IMR-90 (cell line): ENCODE results near the gene VEZT. TPM values are rescaled to one million over a fixed set of nuclear protein-coding genes. Genes with fewer than 3 reads are reported as not detected.
A peak's percentile ranks its signal among the peaks of the same experiment; 100 is the strongest.

Experiments
- ATAC-seq: fragments of 200-7000 bp; cut with Tn5 transposase; 2 replicates; pipeline ENCODE4 v1.9.1; 2020; ENCODE audit warnings: low read depth, mild to moderate bottlenecking, moderate library complexity
- BruUV-seq: library from RNA; stranded (reverse); fragments of 400-500 nt; replicated peaks from 2 replicates; lab custom pipeline; 2021; lab: Mats Ljungman, UMichigan
- CTCF ChIA-PET: fragments of 300-600 bp; formaldehyde crosslinking; extraction: SDS; loops from one replicate; lab custom pipeline; 2021; ENCODE audit warnings: antibody characterized with exemption; lab: Yijun Ruan, JAX
- POLR2A ChIA-PET: fragments of 300-600 bp; sonication (Branson Sonifier 250); formaldehyde crosslinking; loops from one replicate; lab custom pipeline; 2022; ENCODE audit warnings: antibody characterized with exemption; ENCODE audit not compliant: unreplicated experiment; lab: Charles Lee
- DNase-seq: peaks from one replicate; pipeline ENCODE4 v3.0.0; 2013
- H2AFZ ChIP-seq: replicated peaks from 2 replicates; pipeline ENCODE3; 2013; ENCODE audit warnings: low read length, mild to moderate bottlenecking; ENCODE audit not compliant: poor library complexity
- H2AK5ac ChIP-seq: 2 replicates; pipeline ENCODE4 v1.6.1; 2013; ENCODE audit warnings: low read depth, low read length, inconsistent platforms
- H2AK9ac ChIP-seq: replicated peaks from 2 replicates; pipeline ENCODE3; 2013; ENCODE audit warnings: mild to moderate bottlenecking, low read depth, low read length, moderate library complexity; ENCODE audit not compliant: poor library complexity
- H2BK120ac ChIP-seq: 2 replicates; pipeline ENCODE4 v1.6.1; 2013; ENCODE audit warnings: low read depth, low read length, inconsistent platforms
- H2BK15ac ChIP-seq: 3 replicates; pipeline ENCODE4 v1.6.1; 2013; ENCODE audit warnings: low read depth, low read length, inconsistent platforms
- H2BK20ac ChIP-seq: 2 replicates; pipeline ENCODE4 v1.6.1; 2013; ENCODE audit warnings: low read depth, mild to moderate bottlenecking, inconsistent platforms, low read length, moderate library complexity
- H2BK5ac ChIP-seq: 2 replicates; pipeline ENCODE4 v1.6.1; 2013; ENCODE audit warnings: mild to moderate bottlenecking, low read depth, low read length, inconsistent platforms; ENCODE audit not compliant: poor library complexity, severe bottlenecking
- H3K14ac ChIP-seq: replicated peaks from 2 replicates; pipeline ENCODE4 v1.6.1; 2013; ENCODE audit warnings: low read depth, low read length, inconsistent platforms
- H3K18ac ChIP-seq: 2 replicates; pipeline ENCODE4 v1.6.1; 2013; ENCODE audit warnings: low read depth, low read length, control low read depth
- H3K23ac ChIP-seq: 2 replicates; pipeline ENCODE4 v1.6.1; 2013; ENCODE audit warnings: low read depth, low read length, inconsistent platforms
- H3K27ac ChIP-seq: 2 replicates; pipeline ENCODE4 v1.5.1; 2013; ENCODE audit warnings: mild to moderate bottlenecking, control low read depth, low read length; ENCODE audit not compliant: insufficient read depth
- H3K27me3 ChIP-seq: 2 replicates; pipeline ENCODE4 v1.6.1; 2013; ENCODE audit warnings: low read length; ENCODE audit not compliant: control insufficient read depth, insufficient read depth
- H3K36me3 ChIP-seq: 2 replicates; pipeline ENCODE4 v1.6.1; 2013; ENCODE audit warnings: low read length, mixed read lengths; ENCODE audit not compliant: control insufficient read depth, insufficient read depth
- H3K4ac ChIP-seq: 2 replicates; pipeline ENCODE4 v1.6.1; 2013; ENCODE audit warnings: low read depth, low read length, inconsistent platforms
- H3K4me1 ChIP-seq: 2 replicates; pipeline ENCODE4 v1.6.1; 2013; ENCODE audit warnings: low read length, mixed read lengths; ENCODE audit not compliant: control insufficient read depth, insufficient read depth
- H3K4me2 ChIP-seq: 2 replicates; pipeline ENCODE4 v1.6.1; 2013; ENCODE audit warnings: low read depth, mild to moderate bottlenecking, control low read depth, low read length, moderate library complexity
- H3K4me3 ChIP-seq: 2 replicates; pipeline ENCODE4 v1.5.1; 2013; ENCODE audit warnings: low read depth, mild to moderate bottlenecking, control low read depth, low read length, moderate library complexity; ENCODE audit not compliant: insufficient read depth
- H3K56ac ChIP-seq: 2 replicates; pipeline ENCODE4 v1.6.1; 2013; ENCODE audit warnings: low read length, inconsistent platforms; ENCODE audit not compliant: insufficient read depth; ENCODE audit errors: extremely low read depth
- H3K79me1 ChIP-seq, 2 experiments: 2 replicates each; pipeline ENCODE4 v1.6.1; 2013; ENCODE audit warnings: low read length in 2 of 2, inconsistent platforms in 1 of 2, low read depth in 1 of 2
- H3K9ac ChIP-seq: 2 replicates; pipeline ENCODE4 v1.6.1; 2013; ENCODE audit warnings: low read depth, low read length, control low read depth
- H3K9me1 ChIP-seq: 2 replicates; pipeline ENCODE4 v1.6.1; 2013; ENCODE audit warnings: low read length, inconsistent platforms; ENCODE audit not compliant: insufficient read depth
- H3K9me3 ChIP-seq: 2 replicates; pipeline ENCODE4 v1.6.1; 2013; ENCODE audit warnings: low read length; ENCODE audit not compliant: control insufficient read depth, insufficient read depth
- H4K20me1 ChIP-seq: 2 replicates; pipeline ENCODE4 v1.6.1; 2013; ENCODE audit warnings: low read length, inconsistent platforms; ENCODE audit not compliant: insufficient read depth
- H4K5ac ChIP-seq: 2 replicates; pipeline ENCODE4 v1.6.1; 2013; ENCODE audit warnings: mild to moderate bottlenecking, low read depth, low read length, control low read depth
- H4K8ac ChIP-seq, 2 experiments: 2 replicates each; pipeline ENCODE4 v1.6.1; 2013; ENCODE audit warnings: low read depth in 2 of 2, low read length in 2 of 2, control low read depth in 1 of 2, inconsistent platforms in 1 of 2
- H4K91ac ChIP-seq: 2 replicates; pipeline ENCODE4 v1.6.1; 2013; ENCODE audit warnings: low read depth, low read length, inconsistent platforms; ENCODE audit not compliant: insufficient read depth
- CEBPB ChIP-seq: IDR thresholded peaks from 2 replicates; pipeline ENCODE4 v1.6.1; 2012; ENCODE audit warnings: low read depth, low read length, improper control_type of control experiment
- CHD1 ChIP-seq: IDR thresholded peaks from 2 replicates; pipeline ENCODE4 v1.6.1; 2012; ENCODE audit warnings: low read depth, low read length, improper control_type of control experiment
- MAFK ChIP-seq: IDR thresholded peaks from 2 replicates; pipeline ENCODE4 v1.6.1; 2012; ENCODE audit warnings: low read depth, low read length, improper control_type of control experiment
- MXI1 ChIP-seq: IDR thresholded peaks from 2 replicates; pipeline ENCODE4 v1.6.1; 2012; ENCODE audit warnings: low read depth, mild to moderate bottlenecking, low read length, moderate library complexity, borderline replicate concordance
- POLR2A ChIP-seq: IDR thresholded peaks from 2 replicates; pipeline ENCODE4 v1.6.1; 2012; ENCODE audit warnings: mild to moderate bottlenecking, low read depth, low read length
- RAD21 ChIP-seq: IDR thresholded peaks from 2 replicates; pipeline ENCODE4 v1.6.1; 2012; ENCODE audit warnings: low read length, improper control_type of control experiment
- RCOR1 ChIP-seq: IDR thresholded peaks from 2 replicates; pipeline ENCODE4 v1.6.1; 2012; ENCODE audit warnings: mild to moderate bottlenecking, low read length, improper control_type of control experiment; ENCODE audit not compliant: insufficient replicate concordance
- SMC3 ChIP-seq: fragments of 150-350 bp; IDR thresholded peaks from 2 replicates; pipeline ENCODE4 v1.6.1; 2016; ENCODE audit warnings: low read depth, mild to moderate bottlenecking, antibody characterized with exemption, low read length, moderate library complexity
- WGBS, 2 experiments: methylation state at CpG; one replicate each; pipeline versions ENCODE4 v1.1.5 to v1.1.7; 2013; ENCODE audit warnings: missing lambda C conversion rate in 2 of 2; ENCODE audit not compliant: insufficient read length in 1 of 2; ENCODE audit errors: extremely low coverage in 2 of 2; 5-methylcytosine and 5-hydroxymethylcytosine counted together
- dilution Hi-C: fragments of 300-500 bp; cut with HindIII; formaldehyde crosslinking; loops from one replicate; pipeline ENCODE4 v1.14.3; 2018; ENCODE audit warnings: low sequenced_read_pairs; ENCODE audit not compliant: unreplicated experiment
- in situ Hi-C: fragments of 300-500 bp; cut with MboI; formaldehyde crosslinking; loops from 3 replicates; pipeline ENCODE4 v1.14.3; 2019; ENCODE audit warnings: low sequenced_read_pairs, inconsistent platforms, mixed read lengths
- intact Hi-C: fragments of 100-400 bp; cut with micrococcal nuclease; formaldehyde crosslinking; loops from 2 replicates; pipeline ENCODE4 v1.10.0; 2022
- polyA plus RNA-seq, 3 experiments: library from polyadenylated mRNA; depleted of rRNA; stranded (reverse); fragments of >200 nt; gene quantifications; 2 replicates each; pipeline ENCODE4 v1.2.3, GENCODE V29; 2012; ENCODE audit warnings: low replicate concordance in 1 of 3
- total RNA-seq: library from RNA; depleted of rRNA; stranded (reverse); fragments of >200 nt; gene quantifications from 2 replicates; pipeline ENCODE4 v1.2.3, GENCODE V29; 2012
- TF ChIP-seq, protein P1 (sequence below): fragments of 150-350 bp; IDR thresholded peaks from 2 replicates; pipeline ENCODE4 v1.6.1; 2016; ENCODE audit warnings: low read depth, mild to moderate bottlenecking, low read length, moderate library complexity, borderline replicate concordance
- TF ChIP-seq, protein P2 (sequence below): conservative IDR thresholded peaks from 2 replicates; pipeline ENCODE4 v1.5.1; 2012; ENCODE audit warnings: mild to moderate bottlenecking, low read depth, low read length, improper control_type of control experiment
- TF ChIP-seq, protein P3 (sequence below): fragments of 150-350 bp; IDR thresholded peaks from 2 replicates; pipeline ENCODE4 v1.6.1; 2017; ENCODE audit warnings: mild to moderate bottlenecking, antibody characterized with exemption, low read length, low read depth

Gene VEZT
- total and polyA plus RNA-seq, 2 of the 4 experiments (the other 2 are of a cell fraction), result 54.5 to 90.2 TPM

DNA sequence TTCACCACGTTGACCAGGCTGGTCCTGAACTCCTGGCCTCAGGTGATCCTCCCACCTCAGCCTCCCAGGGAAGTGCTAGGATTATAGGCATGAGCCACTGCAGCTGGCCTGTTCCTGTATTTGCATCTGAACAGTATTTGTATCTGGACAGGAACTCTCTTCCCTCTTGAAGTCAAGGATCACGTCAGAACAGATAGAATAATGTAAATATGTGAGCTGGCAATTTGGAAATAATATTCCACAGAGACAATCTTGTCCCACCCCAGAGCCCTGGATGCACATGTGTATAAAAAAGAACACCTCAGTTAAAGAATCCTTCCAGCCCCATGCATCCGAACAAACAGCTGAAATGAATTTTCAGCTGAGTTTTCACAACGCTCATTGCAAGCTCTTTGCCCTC lies 118.3 kb downstream of the VEZT start (continued):
- no peak for TF ChIP-seq MAFK

DNA sequence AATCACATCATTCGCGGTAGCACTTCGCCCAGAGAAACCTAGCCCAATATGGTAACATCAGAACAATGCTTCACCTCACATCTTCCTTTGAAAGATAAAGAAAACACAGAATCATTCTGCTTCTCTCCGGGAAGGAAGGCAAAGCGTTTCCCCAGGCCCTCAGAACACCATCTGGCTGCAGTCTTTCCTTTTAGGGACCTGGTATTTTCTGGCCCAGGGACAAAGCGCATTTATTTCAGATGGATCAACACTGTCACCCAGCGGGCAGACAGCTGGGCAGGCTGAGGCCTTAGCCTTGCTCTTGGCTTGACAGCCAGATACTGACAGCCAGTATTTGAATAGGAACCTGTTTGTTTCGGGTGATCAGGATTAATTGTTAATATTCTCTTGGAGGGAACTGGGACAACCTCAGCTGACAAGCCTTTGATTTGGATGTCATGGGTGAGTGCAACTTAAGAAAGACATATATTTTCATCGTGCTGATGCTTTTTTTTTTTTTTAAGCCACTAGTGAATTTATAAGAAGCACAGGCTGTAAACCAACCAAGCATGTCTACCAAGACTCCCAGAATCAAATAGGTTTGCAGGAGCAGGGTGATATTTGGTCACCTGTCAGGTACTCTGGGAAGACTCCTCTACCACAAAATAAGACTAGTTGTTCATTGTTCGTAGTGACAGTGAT lies 118.9 kb downstream of the VEZT start:
- intact Hi-C loops, result loop anchor here (1.0 to 10.0 kb wide), 11 partner anchors 120 to 1189 kb away; partner anchors contain the start of genes FGD6, METAP2, NR2C1 and PLXNC1
- Histone ChIP-seq H3K4ac (peak overlapping the region; percentile 66), H3K56ac (peak overlapping the region; percentile 78), H2BK5ac (peak overlapping the region; percentile 88), H3K9ac (peak overlapping the region; percentile 61; the same call in 1 of the 2 replicates), H3K23ac (peak overlapping the region; percentile 74), H2AK5ac (peak overlapping the region; percentile 21; the same call in 1 of the 2 replicates), H3K4me2 (peak overlapping the region; percentile 87), H3K18ac (peak overlapping the region; percentile 88; the same call in 1 of the 2 replicates), H3K4me3 (peak overlapping the region; percentile 24; the same call in 1 of the 2 replicates), H3K9me3 (peaks cover 2% of the 10 kb centered on the region; the same call in 1 of the 2 replicates), H4K20me1 (no peaks in the 10 kb centered on the region), H2BK20ac (peak overlapping the region; percentile 93), H2AK9ac (no peak overlapping the region), H3K79me1 (no peaks in the 10 kb centered on the region), H4K5ac (peak overlapping the region; percentile 63; the same call in 1 of the 2 replicates), H2BK15ac (peak overlapping the region; percentile 75; the same call in 2 of the 3 replicates), H3K27me3 (no peaks in the 10 kb centered on the region), H4K91ac (peak overlapping the region; percentile 29), H4K8ac (peak overlapping the region; percentile 32 to 89; a peak in 3 of 4 replicates), H3K14ac (peak overlapping the region; percentile 62), H2BK120ac (peak overlapping the region; percentile 86), H3K36me3 (no peaks in the 10 kb centered on the region), H2AFZ (peak overlapping the region; percentile 65), H3K9me1 (peaks cover 9% of the 10 kb centered on the region), H3K4me1 (peaks cover 8% of the 10 kb centered on the region), H3K27ac (peak overlapping the region; percentile 60)
- in situ Hi-C loops, result loop anchor here (5.0 to 25.0 kb wide), 3 partner anchors 219 to 1199 kb away; partner anchors contain the start of gene PLXNC1
- CTCF ChIA-PET, result interaction anchor here (0.5 to 2.7 kb wide), 13 partner anchors 10 to 1223 kb away, joined by 3 to 16 read pairs (median 5); partner anchors contain the start of genes FGD6 and VEZT
- 0% methylated on average over 2 of the region's 10 CpGs; no CpG with 5 or more reads in 1 of the 2 experiments for WGBS, 2 experiments
- BruUV-seq, result no TSS peak
- DNase-seq (peak; percentile 85), ATAC-seq (peak; percentile 78)
- POLR2A ChIA-PET, result no interaction called here
- dilution Hi-C loops, result no loop called here
- TF ChIP-seq MAFK, result no peak
- TF ChIP-seq RCOR1, result no peak
- TF ChIP-seq MXI1, result no peak
- TF ChIP-seq CEBPB, result no peak
- TF ChIP-seq, protein P1, sequence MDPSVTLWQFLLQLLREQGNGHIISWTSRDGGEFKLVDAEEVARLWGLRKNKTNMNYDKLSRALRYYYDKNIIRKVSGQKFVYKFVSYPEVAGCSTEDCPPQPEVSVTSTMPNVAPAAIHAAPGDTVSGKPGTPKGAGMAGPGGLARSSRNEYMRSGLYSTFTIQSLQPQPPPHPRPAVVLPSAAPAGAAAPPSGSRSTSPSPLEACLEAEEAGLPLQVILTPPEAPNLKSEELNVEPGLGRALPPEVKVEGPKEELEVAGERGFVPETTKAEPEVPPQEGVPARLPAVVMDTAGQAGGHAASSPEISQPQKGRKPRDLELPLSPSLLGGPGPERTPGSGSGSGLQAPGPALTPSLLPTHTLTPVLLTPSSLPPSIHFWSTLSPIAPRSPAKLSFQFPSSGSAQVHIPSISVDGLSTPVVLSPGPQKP, result no peak
- TF ChIP-seq, protein P2, sequence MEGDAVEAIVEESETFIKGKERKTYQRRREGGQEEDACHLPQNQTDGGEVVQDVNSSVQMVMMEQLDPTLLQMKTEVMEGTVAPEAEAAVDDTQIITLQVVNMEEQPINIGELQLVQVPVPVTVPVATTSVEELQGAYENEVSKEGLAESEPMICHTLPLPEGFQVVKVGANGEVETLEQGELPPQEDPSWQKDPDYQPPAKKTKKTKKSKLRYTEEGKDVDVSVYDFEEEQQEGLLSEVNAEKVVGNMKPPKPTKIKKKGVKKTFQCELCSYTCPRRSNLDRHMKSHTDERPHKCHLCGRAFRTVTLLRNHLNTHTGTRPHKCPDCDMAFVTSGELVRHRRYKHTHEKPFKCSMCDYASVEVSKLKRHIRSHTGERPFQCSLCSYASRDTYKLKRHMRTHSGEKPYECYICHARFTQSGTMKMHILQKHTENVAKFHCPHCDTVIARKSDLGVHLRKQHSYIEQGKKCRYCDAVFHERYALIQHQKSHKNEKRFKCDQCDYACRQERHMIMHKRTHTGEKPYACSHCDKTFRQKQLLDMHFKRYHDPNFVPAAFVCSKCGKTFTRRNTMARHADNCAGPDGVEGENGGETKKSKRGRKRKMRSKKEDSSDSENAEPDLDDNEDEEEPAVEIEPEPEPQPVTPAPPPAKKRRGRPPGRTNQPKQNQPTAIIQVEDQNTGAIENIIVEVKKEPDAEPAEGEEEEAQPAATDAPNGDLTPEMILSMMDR, result peak; percentile 97
- no peak for TF ChIP-seq CHD1
- TF ChIP-seq RAD21, result peak; percentile 94
- TF ChIP-seq SMC3, result peak; percentile 86
- TF ChIP-seq, protein P3, sequence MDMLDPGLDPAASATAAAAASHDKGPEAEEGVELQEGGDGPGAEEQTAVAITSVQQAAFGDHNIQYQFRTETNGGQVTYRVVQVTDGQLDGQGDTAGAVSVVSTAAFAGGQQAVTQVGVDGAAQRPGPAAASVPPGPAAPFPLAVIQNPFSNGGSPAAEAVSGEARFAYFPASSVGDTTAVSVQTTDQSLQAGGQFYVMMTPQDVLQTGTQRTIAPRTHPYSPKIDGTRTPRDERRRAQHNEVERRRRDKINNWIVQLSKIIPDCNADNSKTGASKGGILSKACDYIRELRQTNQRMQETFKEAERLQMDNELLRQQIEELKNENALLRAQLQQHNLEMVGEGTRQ, result no peak
- TF ChIP-seq POLR2A, result 0 out of 2 replicates have a peak, but pooled peaks have one; percentile 42
